ENCODE measurements around the gene MRE11.
A peak's percentile ranks its signal among the peaks of the same experiment; 100 is the strongest.

MRE11 gene

DNA sequence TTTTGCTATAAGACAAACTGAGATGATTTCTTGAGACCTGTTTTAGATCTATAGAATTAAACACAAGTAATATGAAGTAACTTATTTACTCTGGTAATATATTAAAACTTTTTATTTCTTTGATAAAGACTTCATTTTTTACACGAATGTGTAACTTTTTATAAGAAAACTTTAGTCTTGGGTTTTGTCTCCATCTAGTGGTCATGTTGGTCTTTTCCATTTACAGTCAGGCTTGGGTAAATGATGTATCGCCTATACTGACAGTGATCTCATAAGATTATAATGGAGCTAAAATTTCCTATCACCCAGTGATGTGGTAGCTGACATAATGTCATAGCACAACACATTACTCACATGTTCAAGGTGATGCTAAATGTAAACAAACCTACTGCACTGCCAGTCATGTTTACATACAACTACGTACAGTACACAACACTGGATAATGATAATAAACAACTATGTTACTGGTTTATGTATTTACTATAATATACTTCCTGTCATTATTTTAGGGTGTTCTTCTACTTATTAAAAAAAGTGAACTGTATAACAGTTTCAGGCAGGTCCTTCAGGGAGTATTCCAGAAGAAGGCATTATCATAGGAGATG is 11.1 kb upstream of the MRE11 start:
- DNase-seq: peak; percentile 52

DNA sequence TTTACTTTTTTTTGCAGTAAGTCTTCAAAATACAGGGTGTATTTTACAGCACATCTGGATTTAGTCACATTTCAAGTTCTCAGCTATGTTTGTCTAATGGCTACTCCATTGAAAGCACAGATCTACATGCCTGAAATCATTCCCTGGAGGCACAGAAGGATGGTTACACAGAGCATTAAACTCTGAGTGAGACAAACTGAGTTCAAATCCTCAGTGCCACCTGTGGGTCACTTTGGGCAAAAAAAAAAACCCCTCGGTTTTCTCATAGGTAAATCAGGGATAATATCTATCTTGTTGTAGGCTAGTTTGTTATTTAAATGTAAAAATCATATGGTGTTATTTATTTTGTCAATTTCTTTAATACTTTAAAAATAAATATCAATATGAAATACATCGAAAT is 7.9 kb upstream of the MRE11 start:
- no peak for DNase-seq

DNA sequence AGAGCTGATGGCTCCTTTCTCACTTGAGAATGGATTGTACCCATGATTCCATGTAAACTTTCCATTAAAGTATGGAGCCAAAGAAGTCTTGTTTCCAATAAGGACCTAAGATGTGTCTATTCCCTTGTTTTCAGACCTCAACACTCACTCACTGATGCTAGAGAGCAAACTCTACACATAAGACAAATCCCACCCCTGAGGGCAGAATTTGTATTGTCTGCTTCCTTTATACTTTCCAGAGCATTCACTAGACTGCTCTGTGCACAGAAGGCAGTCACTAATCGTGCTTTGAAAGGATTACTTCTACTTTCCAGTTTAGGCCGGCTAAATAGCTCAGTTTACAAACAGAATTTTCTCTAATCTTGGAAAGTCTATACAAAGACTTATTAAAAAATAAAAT is 6.5 kb upstream of the MRE11 start:
- DNase-seq: no peak

DNA sequence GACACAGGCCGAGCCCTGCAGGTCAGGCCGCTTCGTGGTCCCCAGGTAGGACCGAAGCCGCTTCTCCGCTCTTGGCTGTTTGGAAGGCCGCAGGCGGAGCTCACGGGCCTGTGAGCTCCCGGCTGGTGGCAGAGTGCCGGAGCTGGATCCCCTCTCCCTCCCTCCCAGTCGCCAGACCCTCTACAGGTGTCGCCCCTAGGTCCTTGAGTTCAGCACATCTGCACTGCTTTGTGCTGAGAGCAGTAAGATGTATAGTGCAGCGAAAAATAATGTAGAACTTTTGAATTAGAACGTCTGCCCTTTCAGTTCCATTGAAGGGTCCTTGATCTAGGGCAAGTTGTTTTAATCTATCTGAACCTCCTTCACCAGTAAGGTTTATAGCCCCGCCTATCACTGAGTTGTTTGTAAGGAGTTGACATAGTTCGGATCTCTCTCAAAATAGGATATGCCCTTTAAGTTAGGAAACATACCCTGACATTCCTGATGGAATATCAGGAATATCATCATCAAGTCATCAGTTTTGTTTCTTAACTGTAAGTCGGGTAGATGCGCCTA is 559 bp upstream of the MRE11 start:
- no peak for DNase-seq

DNA sequence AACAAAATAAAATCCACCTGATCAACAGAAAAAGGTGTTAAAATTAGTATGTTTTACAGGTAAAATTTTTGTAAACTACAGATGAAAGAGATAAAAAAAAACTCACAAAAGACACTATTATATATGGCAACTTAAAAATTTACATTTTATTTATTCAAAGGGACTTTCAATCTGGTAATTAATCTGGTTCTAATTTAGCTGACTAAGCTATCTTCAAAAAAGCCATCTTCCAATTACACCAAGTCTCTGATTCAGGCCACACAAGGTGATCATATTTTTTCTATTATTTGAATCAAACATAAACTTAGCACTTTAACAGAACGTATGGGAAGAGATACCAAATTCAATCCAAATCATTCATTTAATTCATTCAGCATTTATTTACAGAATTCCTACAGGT is 7.6 kb downstream of the MRE11 start:
- no peak for DNase-seq

DNA sequence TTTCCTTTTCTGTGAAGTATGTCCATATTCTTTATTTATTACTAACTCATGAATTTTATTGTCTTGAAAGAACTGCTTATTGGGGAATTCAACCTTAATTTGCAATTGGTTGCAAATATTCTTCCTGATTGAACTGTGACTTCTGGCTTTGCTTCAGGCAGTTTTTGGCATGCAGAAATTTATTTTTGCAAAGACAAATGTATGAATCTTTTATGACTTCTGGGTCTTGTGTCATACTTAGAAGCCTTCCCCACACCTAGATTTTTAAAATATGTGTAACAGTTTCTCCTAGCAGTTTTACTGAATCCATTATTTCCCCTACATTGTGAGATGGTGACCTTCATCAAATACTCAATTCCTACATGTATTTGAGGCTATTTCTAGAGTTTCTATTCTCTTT is 12.3 kb downstream of the MRE11 start:
- DNase-seq: no peak

DNA sequence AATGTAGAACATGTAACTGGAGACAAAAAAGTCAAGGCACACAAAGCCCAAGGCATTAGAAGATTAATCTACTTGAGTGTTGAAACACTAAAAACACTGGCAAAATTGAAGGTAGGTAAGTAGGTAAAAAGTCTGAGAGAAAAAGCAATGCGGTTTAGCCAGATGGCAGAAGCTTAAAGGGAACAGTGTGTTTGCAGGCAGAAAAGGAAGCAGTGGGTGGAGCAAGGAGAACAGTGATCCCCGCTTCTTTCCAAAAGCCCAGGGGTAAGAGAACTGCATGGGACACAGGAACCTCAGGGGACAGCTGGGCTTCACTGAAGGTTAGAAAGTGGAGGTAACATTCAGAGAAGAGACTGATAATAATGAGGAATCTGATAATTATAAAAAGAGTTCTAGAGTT is 16.0 kb downstream of the MRE11 start:
- DNase-seq: no peak

DNA sequence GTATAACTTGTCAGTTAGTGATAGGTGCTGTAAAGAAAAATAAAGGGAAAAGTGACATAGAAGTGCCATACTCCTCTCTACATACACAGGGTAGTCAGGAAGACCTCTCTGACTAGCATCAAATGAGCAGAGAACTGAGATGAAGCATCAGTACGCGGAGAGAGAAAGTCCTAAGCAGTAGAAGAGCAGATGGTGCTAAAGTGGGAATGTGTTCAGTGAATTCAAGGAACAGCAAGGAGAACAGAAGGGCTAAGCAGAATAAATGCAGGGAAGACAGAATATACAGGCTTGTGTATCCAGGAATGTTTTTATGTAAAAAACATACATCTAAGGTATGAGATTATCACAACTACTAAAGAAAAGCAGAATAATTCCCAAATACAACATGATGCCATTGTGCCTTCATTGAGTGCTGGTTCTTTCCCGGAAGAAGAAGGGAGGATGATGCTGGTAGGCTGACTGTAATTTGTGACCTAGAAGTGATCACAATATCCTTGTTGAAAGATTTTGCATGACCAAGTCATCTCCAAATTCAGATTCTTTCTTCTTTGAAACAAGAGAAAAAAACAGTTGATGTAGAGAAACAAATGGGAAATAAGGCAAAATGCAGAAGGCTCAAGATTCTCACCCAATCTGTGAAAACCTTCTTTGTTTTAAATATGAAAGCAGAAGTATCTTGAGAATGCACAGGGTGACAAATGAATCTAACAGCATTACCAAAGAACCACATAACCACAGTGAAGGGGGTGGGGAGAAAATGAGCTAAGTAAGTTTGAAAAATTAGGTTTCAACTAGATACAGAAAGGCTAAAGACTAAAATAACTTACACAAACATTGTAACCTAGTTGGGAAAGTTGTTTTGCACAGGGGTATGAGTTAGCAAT is 20.5 kb downstream of the MRE11 start:
- no peak for DNase-seq

DNA sequence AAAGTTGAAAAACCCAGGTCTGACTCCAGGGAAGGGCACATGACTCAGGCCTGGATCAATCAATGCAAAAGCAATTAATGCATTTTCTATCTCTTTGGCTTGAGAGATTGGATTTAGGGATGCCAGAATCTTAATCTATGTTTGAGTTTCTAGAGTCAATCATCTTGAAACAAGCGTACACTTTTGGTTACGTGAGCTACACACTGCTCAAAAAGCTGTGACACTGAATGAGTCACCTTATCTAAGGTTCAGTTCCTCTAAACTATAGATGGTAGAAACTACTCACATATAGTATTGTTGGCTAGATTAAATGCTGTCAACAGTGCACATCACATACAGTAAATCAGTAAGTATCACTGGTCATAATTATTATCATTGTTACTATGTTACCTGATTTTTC is 24.2 kb downstream of the MRE11 start:
- DNase-seq: no peak

DNA sequence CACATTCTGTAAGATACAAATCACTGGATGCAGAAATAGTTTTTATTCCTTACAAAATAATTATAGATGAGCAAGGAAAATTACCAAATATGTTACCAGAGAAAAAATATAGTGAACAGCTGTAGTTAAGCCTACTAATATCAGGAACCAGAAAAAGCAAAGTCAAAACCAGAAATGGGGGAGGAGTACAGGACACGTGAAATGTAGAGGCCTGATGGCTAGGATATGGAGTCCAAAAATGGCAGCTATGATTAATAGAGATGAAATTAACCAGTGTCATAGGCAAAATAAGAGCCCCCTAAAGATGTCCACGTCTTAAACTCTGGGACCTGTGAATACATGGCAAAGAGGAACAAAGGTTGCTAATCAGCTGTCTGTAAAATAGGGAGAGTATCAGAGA is 34.1 kb downstream of the MRE11 start:
- no peak for DNase-seq

DNA sequence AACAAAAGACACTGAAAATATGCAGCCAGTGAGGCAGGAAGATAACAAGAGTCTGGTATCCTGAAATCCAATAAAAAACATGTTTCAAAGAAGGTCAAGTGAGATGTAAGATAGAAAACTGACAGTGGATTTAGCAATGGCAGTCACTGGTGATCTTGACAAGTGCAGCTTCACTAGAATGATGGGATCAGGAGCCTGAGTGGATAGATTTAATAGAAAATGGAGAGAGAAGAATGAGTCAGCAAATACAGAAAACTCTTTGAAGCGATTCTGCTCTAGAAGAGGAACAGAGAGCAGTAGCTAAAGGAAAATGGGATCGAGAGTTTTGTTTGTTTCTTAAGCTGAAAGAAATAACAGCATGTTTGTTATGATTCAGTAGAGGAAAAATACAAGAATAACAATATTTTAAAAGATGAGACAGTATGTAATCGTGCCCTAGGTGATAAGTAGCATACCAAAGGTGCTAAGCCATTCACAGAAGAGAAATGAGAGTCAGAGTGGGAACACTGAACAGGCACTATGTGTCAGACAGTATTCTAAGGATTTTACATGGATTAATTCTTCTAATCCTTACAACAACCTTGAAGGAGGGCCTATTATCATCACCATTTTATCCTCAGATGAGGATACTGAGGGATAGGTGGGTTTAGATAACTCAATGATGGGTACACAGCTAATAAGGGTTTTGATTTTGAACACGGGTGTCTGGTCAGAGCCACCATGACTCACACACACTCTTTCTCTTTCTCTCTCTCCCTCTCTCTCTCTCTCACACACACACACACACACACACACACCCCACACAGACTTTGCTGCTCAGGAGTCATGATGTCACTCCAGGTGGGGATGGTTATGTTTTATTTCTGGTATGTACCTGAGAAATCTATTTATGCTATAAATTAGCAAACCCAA is 36.3 kb downstream of the MRE11 start:
- peak; percentile 19 for DNase-seq

DNA sequence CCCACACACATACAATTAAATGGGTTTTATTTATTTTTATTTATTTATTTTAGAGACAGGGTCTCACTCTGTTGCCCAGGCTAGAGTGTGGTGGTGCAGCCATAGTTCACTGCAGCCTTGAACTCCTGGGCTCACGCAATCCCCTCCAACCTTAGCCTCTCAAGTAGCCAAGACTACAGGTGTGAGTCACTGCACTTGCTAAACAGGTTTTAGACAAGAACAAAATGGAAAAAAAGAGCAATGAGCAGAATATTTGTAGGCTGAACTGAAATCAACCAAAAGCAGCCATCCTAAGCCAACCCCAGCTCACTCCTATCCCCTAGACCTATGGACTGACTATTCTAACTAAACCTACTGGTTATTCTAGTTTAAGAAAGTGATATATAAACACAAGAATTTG is 37.8 kb downstream of the MRE11 start:
- no peak for DNase-seq

DNA sequence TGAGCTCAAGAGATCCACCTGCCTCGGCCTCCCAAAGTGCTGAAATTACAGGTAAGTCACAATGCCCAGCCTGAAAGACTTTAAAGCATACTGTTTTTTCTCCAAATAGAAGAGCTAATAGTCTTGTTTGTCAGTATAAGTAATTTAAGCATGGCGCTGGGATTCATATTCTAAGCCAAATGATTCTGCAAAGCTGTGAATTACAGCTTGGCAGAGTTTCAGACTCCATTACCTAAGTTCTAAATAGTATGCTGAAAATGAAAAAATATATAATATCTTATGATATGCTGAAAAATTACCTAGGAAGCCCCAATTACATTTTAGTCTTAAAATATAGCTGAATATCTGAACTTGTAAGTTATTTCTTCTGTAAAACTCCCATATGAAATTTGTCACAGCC is 39.3 kb downstream of the MRE11 start:
- DNase-seq: no peak

DNA sequence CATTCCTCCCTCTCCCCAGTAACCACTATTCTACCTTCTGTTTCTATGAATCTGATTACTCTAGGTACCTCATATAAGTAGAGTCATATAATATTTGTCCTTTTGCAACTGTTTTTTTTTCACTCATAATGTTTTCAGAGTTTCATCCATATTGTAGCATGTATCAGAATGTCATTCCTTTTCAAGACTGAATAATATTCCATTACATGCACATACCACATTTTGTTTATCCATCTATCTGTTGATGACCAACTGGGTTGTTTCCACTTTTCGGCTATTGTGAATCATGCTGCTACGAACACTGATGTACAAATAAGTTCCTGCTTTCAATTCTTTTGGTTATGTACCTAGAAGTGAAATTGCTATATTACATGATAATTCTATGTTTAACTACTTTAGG is 40.7 kb downstream of the MRE11 start:
- DNase-seq: no peak

DNA sequence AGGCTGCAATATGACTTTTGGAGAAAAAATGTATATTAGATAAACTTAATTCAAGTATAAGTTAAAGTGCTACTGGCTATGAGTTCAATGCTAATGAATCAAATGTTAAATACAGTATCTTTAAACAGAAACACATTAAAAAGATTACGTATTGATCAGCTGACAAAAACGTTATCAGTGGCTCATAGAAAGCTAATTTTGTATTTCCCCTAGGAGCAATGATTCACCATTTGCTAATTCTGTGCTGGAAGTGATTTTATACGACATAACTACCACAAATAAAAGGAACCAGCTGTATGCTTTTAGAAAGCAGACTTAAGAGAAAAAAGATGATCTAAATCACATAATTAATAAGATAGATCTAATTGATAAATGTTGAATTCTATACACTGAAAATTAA is 43.6 kb downstream of the MRE11 start:
- peak; percentile 66 for DNase-seq

DNA sequence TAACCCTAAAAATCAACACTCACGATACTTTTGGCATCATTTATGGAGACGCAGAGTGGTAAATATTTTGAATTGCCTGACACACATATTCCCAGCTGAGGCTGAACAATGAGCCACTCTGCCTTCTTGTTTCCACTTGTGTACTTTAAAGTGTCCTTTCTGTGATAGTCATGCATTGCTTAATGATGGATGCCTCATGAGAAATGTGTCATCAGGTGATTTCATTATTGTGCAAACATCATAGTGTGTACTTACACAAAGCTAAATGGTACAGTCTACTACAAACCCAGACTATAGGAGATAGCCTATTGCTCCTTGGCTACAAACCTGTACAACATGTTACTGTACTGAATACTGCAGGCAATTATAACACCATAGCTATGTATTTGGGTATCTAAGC is 44.2 kb downstream of the MRE11 start:
- DNase-seq: peak; percentile 93

DNA sequence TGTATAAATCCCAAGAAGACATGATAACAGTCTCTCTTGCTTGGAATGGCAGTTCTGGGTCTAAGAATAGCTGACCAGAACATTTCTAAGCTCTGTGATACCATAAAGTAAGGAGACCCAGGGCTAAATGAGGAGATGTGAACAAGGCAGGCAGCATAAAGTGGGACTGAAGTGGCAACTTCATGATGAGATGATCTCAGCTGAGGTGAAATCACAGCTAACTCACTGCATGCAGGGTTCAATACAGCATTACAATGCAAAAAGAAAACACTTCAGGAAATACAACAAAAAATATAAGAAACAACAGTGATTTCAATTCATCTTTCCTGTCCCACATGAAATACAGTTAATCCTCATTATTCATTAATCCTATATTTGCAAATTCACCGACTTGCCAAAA is 44.6 kb downstream of the MRE11 start:
- DNase-seq: no peak

DNA sequence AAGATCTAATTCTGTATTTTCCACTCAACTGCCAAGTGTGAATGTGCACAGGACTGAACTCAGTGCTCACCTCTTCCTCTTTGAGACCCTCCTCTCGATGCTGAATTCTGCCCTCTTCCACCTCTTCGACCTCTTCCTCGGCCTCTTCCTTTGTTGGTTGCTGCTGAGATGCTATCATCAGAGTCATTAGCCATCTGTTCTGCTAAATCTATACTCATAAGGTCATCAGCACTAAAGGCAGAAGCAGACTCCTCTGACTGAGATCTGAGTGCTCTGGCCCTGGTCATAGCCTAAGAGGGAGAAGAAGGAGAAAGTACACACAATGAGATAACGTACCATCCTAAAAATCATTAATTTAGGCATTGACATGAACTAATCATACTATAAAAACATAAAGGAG is 46.5 kb downstream of the MRE11 start:
- DNase-seq: no peak

DNA sequence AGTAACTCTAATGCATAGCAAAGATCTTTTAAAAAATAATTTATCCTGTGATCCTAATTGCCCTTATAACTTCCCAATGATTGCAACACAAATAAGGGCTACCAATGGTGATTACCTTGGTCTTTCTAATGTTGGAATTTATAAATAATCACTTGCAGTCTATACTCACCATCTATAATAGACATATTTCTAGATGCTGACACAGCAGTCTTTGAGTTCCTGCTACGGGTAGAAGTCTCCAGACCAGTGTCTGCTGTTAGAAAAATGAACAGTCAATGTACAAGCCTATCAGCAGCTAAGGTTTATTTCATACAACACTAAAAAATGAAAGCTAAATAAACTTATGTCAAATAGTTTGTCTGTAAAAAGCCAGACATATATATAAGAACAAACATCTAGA is 48.0 kb downstream of the MRE11 start:
- DNase-seq: no peak

DNA sequence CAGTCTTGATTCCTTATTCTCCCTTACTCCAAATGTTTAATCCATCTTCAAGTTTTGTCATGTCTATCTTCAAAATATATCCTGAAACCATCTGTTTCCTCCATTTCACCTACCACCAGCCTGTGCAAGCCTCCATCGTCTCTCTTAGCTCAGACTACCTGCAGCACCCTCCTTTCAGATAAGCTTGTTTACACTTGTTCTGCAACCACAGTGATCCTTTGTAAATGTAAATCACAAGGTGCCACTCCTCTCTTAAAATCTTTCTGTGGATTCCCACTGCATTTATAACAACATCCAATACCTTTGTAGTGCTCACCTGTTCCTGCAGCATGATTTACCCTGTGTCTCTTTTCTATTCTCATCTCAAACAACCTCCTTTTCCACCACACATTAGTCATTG is 60.6 kb downstream of the MRE11 start:
- DNase-seq: no peak

DNA sequence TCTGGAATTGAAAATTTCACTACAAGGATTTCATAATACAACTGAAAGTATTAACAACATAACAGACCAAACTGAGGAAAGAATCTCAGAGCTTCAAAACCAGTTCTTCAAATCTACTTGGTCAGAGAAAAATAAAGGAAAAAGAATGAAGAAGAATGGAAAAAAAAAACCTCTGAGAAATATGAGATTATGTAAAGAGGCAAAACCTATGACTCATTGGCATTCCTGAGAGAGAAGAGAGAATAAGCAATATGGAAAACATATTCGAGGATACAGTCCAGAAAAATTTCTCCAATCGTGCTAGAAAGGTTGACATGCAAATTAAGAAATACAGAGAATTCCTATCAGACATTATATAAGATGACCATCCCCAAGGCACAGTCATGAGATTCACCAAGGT is 69.0 kb downstream of the MRE11 start:
- DNase-seq: peak; percentile 51

DNA sequence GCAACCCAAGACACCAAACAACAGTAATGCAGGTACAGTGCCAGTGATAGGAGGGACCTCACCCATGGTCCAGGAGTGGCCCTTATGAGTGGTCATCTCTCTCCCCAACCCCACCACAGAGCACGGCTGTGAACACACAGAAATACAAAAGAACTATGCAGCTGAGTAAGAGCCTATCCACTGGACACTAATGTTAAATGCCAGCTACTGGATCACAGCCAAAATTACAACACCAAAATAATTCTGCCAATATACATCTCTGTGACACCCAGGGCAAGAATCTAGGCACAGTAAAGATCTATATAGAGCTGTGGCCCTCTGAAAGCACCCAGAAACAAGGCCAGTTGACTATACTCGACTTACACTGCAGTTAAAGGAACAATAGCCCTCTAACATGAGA is 69.6 kb downstream of the MRE11 start:
- DNase-seq: no peak

DNA sequence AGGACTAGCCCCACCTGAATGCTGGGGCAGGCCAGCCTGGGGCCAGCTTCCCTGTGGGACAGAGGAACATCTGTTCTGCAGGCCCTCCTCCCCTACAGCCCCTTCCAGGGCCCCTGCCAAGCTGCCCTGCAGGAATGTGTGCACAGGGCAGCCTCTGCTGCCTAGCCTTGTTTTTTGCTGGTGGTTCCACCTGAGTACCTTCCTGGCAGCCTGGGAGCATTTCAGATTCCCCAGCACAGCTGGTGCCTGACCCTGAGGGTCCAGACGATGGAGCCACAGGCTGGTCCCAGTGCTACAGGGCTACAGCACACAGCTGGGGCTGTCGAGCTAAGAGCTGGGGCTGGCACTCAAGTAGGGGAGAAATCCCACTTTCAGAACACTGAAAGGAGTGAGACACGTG is 70.1 kb downstream of the MRE11 start:
- no peak for DNase-seq

Data from HCEC 1CT (cell line).